Measurements from ENCODE around the gene OST4.

The OST4 gene

DNA sequence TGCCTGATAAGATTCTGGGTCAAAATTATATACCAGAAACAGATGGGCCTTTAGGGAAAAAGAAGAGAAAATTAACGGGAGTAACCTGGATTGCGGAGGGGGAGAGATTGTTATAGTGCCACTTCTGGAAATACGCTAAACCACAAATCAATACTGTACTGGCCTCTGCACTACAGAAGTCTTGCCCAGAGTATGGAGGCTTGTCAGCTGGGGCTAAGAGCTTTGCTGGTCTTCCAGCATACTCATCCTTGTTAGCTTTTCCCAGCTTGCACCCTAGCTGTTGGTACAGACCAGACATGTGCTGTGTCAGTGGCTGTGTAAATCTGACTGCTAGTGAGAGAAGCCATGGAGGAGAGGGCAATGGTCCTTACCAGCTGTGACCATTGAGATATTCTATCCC lies 11.1 kb downstream of the OST4 start:
- H2AFZ ChIP-seq (ENCODE audit: low read depth, low read length), result no peak overlapping the region
- H3K4me2 ChIP-seq (ENCODE audit: low read length), result no peak overlapping the region
- no peak overlapping the region for H3K9ac ChIP-seq (ENCODE audit: low read length)
- TF ChIP-seq, protein P1, sequence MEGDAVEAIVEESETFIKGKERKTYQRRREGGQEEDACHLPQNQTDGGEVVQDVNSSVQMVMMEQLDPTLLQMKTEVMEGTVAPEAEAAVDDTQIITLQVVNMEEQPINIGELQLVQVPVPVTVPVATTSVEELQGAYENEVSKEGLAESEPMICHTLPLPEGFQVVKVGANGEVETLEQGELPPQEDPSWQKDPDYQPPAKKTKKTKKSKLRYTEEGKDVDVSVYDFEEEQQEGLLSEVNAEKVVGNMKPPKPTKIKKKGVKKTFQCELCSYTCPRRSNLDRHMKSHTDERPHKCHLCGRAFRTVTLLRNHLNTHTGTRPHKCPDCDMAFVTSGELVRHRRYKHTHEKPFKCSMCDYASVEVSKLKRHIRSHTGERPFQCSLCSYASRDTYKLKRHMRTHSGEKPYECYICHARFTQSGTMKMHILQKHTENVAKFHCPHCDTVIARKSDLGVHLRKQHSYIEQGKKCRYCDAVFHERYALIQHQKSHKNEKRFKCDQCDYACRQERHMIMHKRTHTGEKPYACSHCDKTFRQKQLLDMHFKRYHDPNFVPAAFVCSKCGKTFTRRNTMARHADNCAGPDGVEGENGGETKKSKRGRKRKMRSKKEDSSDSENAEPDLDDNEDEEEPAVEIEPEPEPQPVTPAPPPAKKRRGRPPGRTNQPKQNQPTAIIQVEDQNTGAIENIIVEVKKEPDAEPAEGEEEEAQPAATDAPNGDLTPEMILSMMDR (IDR thresholded peaks at IDR 0.05; ENCODE audit: low read depth, low read length), result no peak
- no peak for TF ChIP-seq EZH2phosphoT487 (IDR thresholded peaks at IDR 0.05; ENCODE audit: low read depth)
- no peaks in the 10 kb centered on the region for H3K9me3 ChIP-seq (ENCODE audit: insufficient read depth, low read length)
- H3K4me1 ChIP-seq (ENCODE audit: low read length), result no peaks in the 10 kb centered on the region
- no peaks in the 10 kb centered on the region for H3K27me3 ChIP-seq (ENCODE audit: low read depth, low read length)
- no peak overlapping the region for H3K4me3 ChIP-seq (ENCODE audit: low read length)
- no peaks in the 10 kb centered on the region for H4K20me1 ChIP-seq (ENCODE audit: insufficient read depth, low read length)
- H3K27ac ChIP-seq (ENCODE audit: low read length), result no peak overlapping the region
- H3K36me3 ChIP-seq (replicated peaks; ENCODE audit: low read depth, low read length), result peaks cover 25% of the 10 kb centered on the region
- no peaks in the 10 kb centered on the region for H3K79me2 ChIP-seq (ENCODE audit: low read length)

DNA sequence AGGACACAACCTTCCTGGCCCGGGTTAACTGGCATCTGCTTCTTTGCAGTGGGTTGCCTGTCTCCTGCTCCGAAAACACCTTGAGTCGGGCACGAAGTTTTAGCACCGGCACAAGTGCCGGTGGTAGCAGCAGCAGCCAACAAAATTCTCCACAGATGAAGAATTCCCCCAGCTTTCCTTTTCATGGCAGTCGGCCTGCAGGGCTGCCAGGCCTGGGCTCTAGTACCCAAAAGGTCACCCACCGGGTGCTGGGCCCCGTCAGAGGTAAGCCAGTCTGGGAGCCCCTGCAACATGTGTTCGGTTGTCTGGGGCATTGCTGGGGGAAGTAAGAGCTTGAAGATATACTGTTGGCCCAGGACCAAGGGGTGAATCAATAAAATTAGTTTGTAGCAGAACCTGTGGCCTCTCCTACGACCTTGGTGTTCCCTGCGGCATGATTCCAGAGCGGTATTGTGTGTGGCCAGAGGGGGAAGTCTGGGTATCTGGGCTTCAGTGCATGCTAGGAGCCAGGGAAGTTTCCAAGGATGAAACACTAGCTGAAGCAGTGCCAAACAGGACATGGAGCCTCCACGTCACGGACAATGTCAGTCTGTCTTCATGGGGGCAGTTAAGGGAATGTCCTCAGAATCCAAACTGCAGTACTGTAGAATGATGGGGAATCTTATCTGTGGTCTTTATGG lies 12.2 kb downstream of the OST4 start:
- Histone ChIP-seq H3K27ac (ENCODE audit: low read length) (no peak overlapping the region), H2AFZ (ENCODE audit: low read depth, low read length) (no peak overlapping the region), H3K9me3 (ENCODE audit: insufficient read depth, low read length) (no peaks in the 10 kb centered on the region), H3K27me3 (ENCODE audit: low read depth, low read length) (no peaks in the 10 kb centered on the region), H3K4me3 (ENCODE audit: low read length) (no peak overlapping the region), H3K9ac (ENCODE audit: low read length) (no peak overlapping the region), H4K20me1 (ENCODE audit: insufficient read depth, low read length) (no peaks in the 10 kb centered on the region), H3K79me2 (ENCODE audit: low read length) (no peaks in the 10 kb centered on the region), H3K4me1 (ENCODE audit: low read length) (no peaks in the 10 kb centered on the region), H3K36me3 (replicated peaks; ENCODE audit: low read depth, low read length) (peaks cover 31% of the 10 kb centered on the region), H3K4me2 (ENCODE audit: low read length) (no peak overlapping the region)
- no peak for TF ChIP-seq EZH2phosphoT487 (IDR thresholded peaks at IDR 0.05; ENCODE audit: low read depth)
- TF ChIP-seq, protein P1 (IDR thresholded peaks at IDR 0.05; ENCODE audit: low read depth, low read length), result no peak

DNA sequence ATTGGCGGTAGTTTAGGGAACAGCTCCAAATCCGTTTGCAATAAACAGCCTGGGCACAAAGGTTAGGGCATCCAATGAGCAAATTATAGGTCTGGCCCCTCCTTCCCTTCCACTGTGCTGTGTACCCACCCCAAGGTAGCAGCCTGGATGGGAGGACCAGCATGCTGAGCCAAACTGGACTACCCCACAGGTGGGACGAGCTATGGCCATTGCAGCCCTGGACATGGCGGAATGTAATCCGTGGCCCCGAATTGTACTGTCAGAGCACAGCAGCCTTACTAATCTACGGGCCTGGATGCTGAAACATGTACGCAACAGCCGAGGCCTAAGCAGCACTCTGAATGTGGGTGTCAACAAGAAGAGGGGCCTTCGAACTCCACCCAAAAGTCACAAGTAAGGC lies 13.2 kb downstream of the OST4 start:
- Histone ChIP-seq H3K9me3 (ENCODE audit: insufficient read depth, low read length) (no peaks in the 10 kb centered on the region), H2AFZ (ENCODE audit: low read depth, low read length) (no peak overlapping the region), H3K27ac (ENCODE audit: low read length) (no peak overlapping the region), H4K20me1 (ENCODE audit: insufficient read depth, low read length) (no peaks in the 10 kb centered on the region), H3K9ac (ENCODE audit: low read length) (no peak overlapping the region), H3K27me3 (ENCODE audit: low read depth, low read length) (no peaks in the 10 kb centered on the region), H3K4me3 (ENCODE audit: low read length) (no peak overlapping the region), H3K4me1 (ENCODE audit: low read length) (no peaks in the 10 kb centered on the region), H3K4me2 (ENCODE audit: low read length) (no peak overlapping the region), H3K36me3 (replicated peaks; ENCODE audit: low read depth, low read length) (peaks cover 31% of the 10 kb centered on the region), H3K79me2 (ENCODE audit: low read length) (no peaks in the 10 kb centered on the region)
- TF ChIP-seq, protein P1 (IDR thresholded peaks at IDR 0.05; ENCODE audit: low read depth, low read length), result no peak
- no peak for TF ChIP-seq EZH2phosphoT487 (IDR thresholded peaks at IDR 0.05; ENCODE audit: low read depth)

DNA sequence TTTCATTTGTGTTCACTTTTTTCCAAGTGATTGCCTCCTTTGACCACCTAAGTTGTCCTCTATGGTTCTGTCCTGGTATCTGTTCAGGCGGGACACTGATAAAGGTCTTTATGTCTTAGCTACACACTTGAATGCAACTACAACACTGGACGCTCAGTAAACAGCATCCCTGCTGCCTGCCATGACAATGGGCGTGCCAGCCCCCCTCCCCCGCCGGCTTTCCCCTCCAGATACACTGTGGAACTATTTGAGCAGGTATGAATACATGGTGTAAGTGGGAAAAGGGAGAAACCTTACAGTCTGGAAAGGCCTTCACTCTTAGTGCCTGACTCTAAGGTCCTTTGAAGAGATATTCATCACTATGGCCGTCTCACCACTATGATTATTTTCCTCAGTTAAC lies 14.3 kb downstream of the OST4 start:
- H3K9me3 ChIP-seq (ENCODE audit: insufficient read depth, low read length), result no peaks in the 10 kb centered on the region
- TF ChIP-seq EZH2phosphoT487 (IDR thresholded peaks at IDR 0.05; ENCODE audit: low read depth), result no peak
- TF ChIP-seq, protein P1 (IDR thresholded peaks at IDR 0.05; ENCODE audit: low read depth, low read length), result no peak

More for the DNA sequence above, 14.3 kb downstream of the OST4 start:
- H3K4me1 ChIP-seq (ENCODE audit: low read length), result peaks cover 7% of the 10 kb centered on the region; the same call in 1 of the 2 replicates
- peaks cover 24% of the 10 kb centered on the region for H3K36me3 ChIP-seq (replicated peaks; ENCODE audit: low read depth, low read length)
- no peak overlapping the region for H3K4me3 ChIP-seq (ENCODE audit: low read length)
- no peak overlapping the region for H3K27ac ChIP-seq (ENCODE audit: low read length)
- no peaks in the 10 kb centered on the region for H3K27me3 ChIP-seq (ENCODE audit: low read depth, low read length)
- H2AFZ ChIP-seq (ENCODE audit: low read depth, low read length), result no peak overlapping the region
- no peaks in the 10 kb centered on the region for H4K20me1 ChIP-seq (ENCODE audit: insufficient read depth, low read length)
- H3K4me2 ChIP-seq (ENCODE audit: low read length), result no peak overlapping the region
- H3K9ac ChIP-seq (ENCODE audit: low read length), result no peak overlapping the region
- H3K79me2 ChIP-seq (ENCODE audit: low read length), result no peaks in the 10 kb centered on the region
